ENCODE measurements around the gene RASGEF1C.

RASGEF1C gene

GRCh38 chr5:180078348-180078747, 130.7 kb downstream of the RASGEF1C start:
- TF ChIP-seq EZH2phosphoT487 (IDR thresholded peaks at IDR 0.05; ENCODE audit: borderline replicate concordance), result no peak
- no peaks in the 10 kb centered on the region for H4K20me1 ChIP-seq (ENCODE audit: insufficient read depth, low read length, poor library complexity, severe bottlenecking)
- no peak overlapping the region for H3K9ac ChIP-seq (ENCODE audit: low read depth, low read length, poor library complexity, severe bottlenecking)

GRCh38 chr5:180077594-180078284, 131.3 kb downstream of the RASGEF1C start:
- no peaks in the 10 kb centered on the region for H3K4me1 ChIP-seq (ENCODE audit: insufficient read depth, low read length, poor library complexity, severe bottlenecking)
- H3K79me2 ChIP-seq (ENCODE audit: insufficient read depth, low read length), result no peaks in the 10 kb centered on the region
- no peak overlapping the region for H2AFZ ChIP-seq (ENCODE audit: low read length)
- H3K4me2 ChIP-seq (ENCODE audit: low read depth, low read length, poor library complexity, severe bottlenecking), result no peak overlapping the region
- no peak overlapping the region for H3K4me3 ChIP-seq (ENCODE audit: low read length, poor library complexity, severe bottlenecking)
- H3K9me2 ChIP-seq (replicated peaks; ENCODE audit: low read depth, low read length), result no peaks in the 10 kb centered on the region
- no peaks in the 10 kb centered on the region for H4K20me1 ChIP-seq (ENCODE audit: insufficient read depth, low read length, poor library complexity, severe bottlenecking)
- H3K36me3 ChIP-seq (ENCODE audit: insufficient read depth, low read length), result no peaks in the 10 kb centered on the region
- H3K9ac ChIP-seq (ENCODE audit: low read depth, low read length, poor library complexity, severe bottlenecking), result no peak overlapping the region
- no peaks in the 10 kb centered on the region for H3K9me3 ChIP-seq (ENCODE audit: insufficient read depth, low read depth, low read length)
- H3K27me3 ChIP-seq (ENCODE audit: insufficient read depth, low read length, poor library complexity, severe bottlenecking), result no peaks in the 10 kb centered on the region
- TF ChIP-seq CTCF (conservative IDR thresholded peaks at IDR 0.05; ENCODE audit: low read length) (no peak), EZH2phosphoT487 (IDR thresholded peaks at IDR 0.05; ENCODE audit: borderline replicate concordance) (no peak)
- no peaks in the 10 kb centered on the region for H3F3A ChIP-seq (ENCODE audit: low read depth)

More at GRCh38 chr5:180078348-180078747, 130.7 kb downstream of the RASGEF1C start:
- no peaks in the 10 kb centered on the region for H3K4me1 ChIP-seq (ENCODE audit: insufficient read depth, low read length, poor library complexity, severe bottlenecking)
- H3K4me3 ChIP-seq (ENCODE audit: low read length, poor library complexity, severe bottlenecking), result no peak overlapping the region
- H3K9me3 ChIP-seq (ENCODE audit: insufficient read depth, low read depth, low read length), result no peaks in the 10 kb centered on the region
- H3K27me3 ChIP-seq (ENCODE audit: insufficient read depth, low read length, poor library complexity, severe bottlenecking), result no peaks in the 10 kb centered on the region
- H3K4me2 ChIP-seq (ENCODE audit: low read depth, low read length, poor library complexity, severe bottlenecking), result no peak overlapping the region
- H3K9me2 ChIP-seq (replicated peaks; ENCODE audit: low read depth, low read length), result no peaks in the 10 kb centered on the region
- H3K79me2 ChIP-seq (ENCODE audit: insufficient read depth, low read length), result no peaks in the 10 kb centered on the region
- no peaks in the 10 kb centered on the region for H3F3A ChIP-seq (ENCODE audit: low read depth)
- H2AFZ ChIP-seq (ENCODE audit: low read length), result no peak overlapping the region
- no peaks in the 10 kb centered on the region for H3K36me3 ChIP-seq (ENCODE audit: insufficient read depth, low read length)

DNA sequence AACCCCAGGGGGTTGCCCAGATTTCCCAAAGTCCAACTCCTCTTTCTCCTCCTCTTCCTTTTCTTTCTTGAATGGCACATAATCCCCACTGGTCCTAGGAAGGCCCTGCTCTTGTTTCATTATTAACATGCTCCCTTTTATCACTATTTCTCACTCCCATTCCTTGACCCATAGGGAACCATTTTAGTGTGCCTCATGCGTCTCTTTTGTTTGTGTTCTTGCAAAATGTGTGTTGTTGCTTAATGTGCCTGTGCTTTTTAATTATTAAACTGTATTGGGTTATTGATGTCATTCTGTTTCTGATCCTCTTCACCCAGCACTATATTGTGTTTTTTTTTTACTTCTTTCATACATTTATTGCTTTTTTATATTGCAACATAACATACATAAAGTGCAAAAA, 133.3 kb downstream of the RASGEF1C start:
- Histone ChIP-seq H3K9me3 (ENCODE audit: insufficient read depth, low read depth, low read length) (no peaks in the 10 kb centered on the region), H2AFZ (ENCODE audit: low read length) (no peak overlapping the region), H3K4me2 (ENCODE audit: low read depth, low read length, poor library complexity, severe bottlenecking) (no peak overlapping the region), H3F3A (ENCODE audit: low read depth) (no peaks in the 10 kb centered on the region), H3K27me3 (ENCODE audit: insufficient read depth, low read length, poor library complexity, severe bottlenecking) (no peaks in the 10 kb centered on the region), H3K9ac (ENCODE audit: low read depth, low read length, poor library complexity, severe bottlenecking) (no peak overlapping the region), H3K4me1 (ENCODE audit: insufficient read depth, low read length, poor library complexity, severe bottlenecking) (peaks cover 5% of the 10 kb centered on the region), H3K79me2 (ENCODE audit: insufficient read depth, low read length) (peaks cover 6% of the 10 kb centered on the region), H3K4me3 (ENCODE audit: low read length, poor library complexity, severe bottlenecking) (no peak overlapping the region), H3K9me2 (replicated peaks; ENCODE audit: low read depth, low read length) (no peaks in the 10 kb centered on the region), H4K20me1 (ENCODE audit: insufficient read depth, low read length, poor library complexity, severe bottlenecking) (no peaks in the 10 kb centered on the region), H3K36me3 (ENCODE audit: insufficient read depth, low read length) (no peaks in the 10 kb centered on the region)
- TF ChIP-seq EZH2phosphoT487 (IDR thresholded peaks at IDR 0.05; ENCODE audit: borderline replicate concordance) (no peak), CTCF (conservative IDR thresholded peaks at IDR 0.05; ENCODE audit: low read length) (no peak)

DNA sequence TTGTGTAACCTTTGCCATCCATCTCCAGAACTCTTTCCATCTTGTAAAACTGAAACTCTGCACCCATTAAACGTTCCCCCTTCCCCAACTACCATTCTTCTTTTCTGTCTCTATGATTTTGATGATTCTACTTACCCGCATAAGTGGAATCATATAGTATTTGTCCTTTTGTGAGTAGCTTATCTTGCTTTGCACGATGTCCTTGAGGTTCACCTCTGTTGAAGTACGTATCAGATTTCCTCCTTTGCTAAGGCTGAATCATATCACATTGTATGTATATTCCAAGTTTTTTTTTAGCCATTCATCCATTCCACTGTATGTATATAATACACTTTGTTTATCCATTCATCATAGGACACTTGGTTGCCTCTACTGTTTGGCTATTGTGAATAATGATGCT, 134.5 kb downstream of the RASGEF1C start:
- H3F3A ChIP-seq (ENCODE audit: low read depth), result no peaks in the 10 kb centered on the region
- TF ChIP-seq CTCF (conservative IDR thresholded peaks at IDR 0.05; ENCODE audit: low read length), result no peak
- TF ChIP-seq EZH2phosphoT487 (IDR thresholded peaks at IDR 0.05; ENCODE audit: borderline replicate concordance), result no peak
- no peak overlapping the region for H2AFZ ChIP-seq (ENCODE audit: low read length)
- H3K4me2 ChIP-seq (ENCODE audit: low read depth, low read length, poor library complexity, severe bottlenecking), result no peak overlapping the region
- no peaks in the 10 kb centered on the region for H3K9me2 ChIP-seq (replicated peaks; ENCODE audit: low read depth, low read length)
- no peak overlapping the region for H3K4me3 ChIP-seq (ENCODE audit: low read length, poor library complexity, severe bottlenecking)
- H4K20me1 ChIP-seq (ENCODE audit: insufficient read depth, low read length, poor library complexity, severe bottlenecking), result no peaks in the 10 kb centered on the region
- H3K27me3 ChIP-seq (ENCODE audit: insufficient read depth, low read length, poor library complexity, severe bottlenecking), result no peaks in the 10 kb centered on the region
- no peaks in the 10 kb centered on the region for H3K36me3 ChIP-seq (ENCODE audit: insufficient read depth, low read length)
- H3K79me2 ChIP-seq (ENCODE audit: insufficient read depth, low read length), result peaks cover 19% of the 10 kb centered on the region
- no peak overlapping the region for H3K9ac ChIP-seq (ENCODE audit: low read depth, low read length, poor library complexity, severe bottlenecking)
- H3K4me1 ChIP-seq (ENCODE audit: insufficient read depth, low read length, poor library complexity, severe bottlenecking), result peaks cover 5% of the 10 kb centered on the region
- no peaks in the 10 kb centered on the region for H3K9me3 ChIP-seq (ENCODE audit: insufficient read depth, low read depth, low read length)
